HepG2 (cell line): ENCODE data around the gene SIK3.

ENCODE experiments used
- CEBPG ChIP-seq: IDR thresholded peaks from 2 replicates; pipeline ENCODE4 v1.6.1; 2016
- CTCF ChIP-seq: sonication (generic); formaldehyde crosslinking; IDR thresholded peaks from 2 replicates; pipeline ENCODE4 v1.5.0; 2020; ENCODE audit warnings: mild to moderate bottlenecking, missing genetic modification reagents, moderate library complexity
- ELF4 ChIP-seq: sonication (generic); formaldehyde crosslinking; IDR thresholded peaks from 2 replicates; pipeline ENCODE4 v1.5.0; 2020; ENCODE audit warnings: missing genetic modification reagents, mild to moderate bottlenecking, moderate library complexity, borderline replicate concordance
- HMGXB4 ChIP-seq, 2 experiments: sonication (generic) in 1 of 2; formaldehyde crosslinking in 1 of 2; IDR thresholded peaks; 2 replicates each; pipeline versions ENCODE4 v1.4.0 to v1.6.1; 2018 to 2020; ENCODE audit warnings: missing genetic modification reagents in 2 of 2, borderline replicate concordance in 1 of 2, low read depth in 1 of 2, mild to moderate bottlenecking in 1 of 2, missing biosample characterization in 1 of 2
- LCORL ChIP-seq, 2 experiments: fragments of 450-650 bp in 1 of 2; sonication (generic) in 1 of 2; formaldehyde crosslinking in 1 of 2; IDR thresholded peaks; 2 replicates each; pipeline versions ENCODE4 v1.5.0 to v1.6.1; 2017 to 2020; ENCODE audit warnings: antibody characterized with exemption in 1 of 2, missing genetic modification reagents in 1 of 2
- NFYB ChIP-seq: sonication (generic); formaldehyde crosslinking; IDR thresholded peaks from 2 replicates; pipeline ENCODE4 v1.4.0; 2020; ENCODE audit warnings: missing genetic modification reagents
- NR3C1 ChIP-seq: sonication (generic); formaldehyde crosslinking; IDR thresholded peaks from 2 replicates; pipeline ENCODE4 v1.4.0; 2020; ENCODE audit warnings: missing genetic modification reagents
- NRL ChIP-seq: sonication (generic); formaldehyde crosslinking; IDR thresholded peaks from 2 replicates; pipeline ENCODE4 v1.5.0; 2020; ENCODE audit warnings: missing genetic modification reagents, mild to moderate bottlenecking, moderate library complexity, borderline replicate concordance
- SUZ12 ChIP-seq: fragments of 150-350 bp; IDR thresholded peaks from 2 replicates; pipeline ENCODE4 v1.6.1; 2014; ENCODE audit warnings: low read depth, low read length
- ZBTB7A ChIP-seq: sonication (generic); formaldehyde crosslinking; IDR thresholded peaks from 2 replicates; pipeline ENCODE4 v1.8.0; 2022; ENCODE audit warnings: mild to moderate bottlenecking, missing genetic modification reagents
- ZNF768 ChIP-seq: sonication (generic); formaldehyde crosslinking; IDR thresholded peaks from 2 replicates; pipeline ENCODE4 v1.4.0; 2020; ENCODE audit warnings: missing genetic modification reagents
- TF ChIP-seq, protein P1 (sequence below): sonication (generic); formaldehyde crosslinking; IDR thresholded peaks from 2 replicates; pipeline ENCODE4 v1.4.0; 2020; ENCODE audit warnings: mild to moderate bottlenecking, missing genetic modification reagents

GRCh38 chr11:116955949-116956348, 142.3 kb downstream of the SIK3 start:
- TF ChIP-seq HMGXB4 (CRISPR knock-in tag; IDR thresholded peaks at IDR 0.05; ENCODE audit: borderline replicate concordance in 1 of 2, low read depth in 1 of 2) (no peak), CEBPG (CRISPR knock-in tag) (no peak), ZBTB7A (CRISPR knock-in tag) (no peak), SUZ12 (no peak), NFYB (CRISPR knock-in tag) (no peak), ZNF768 (CRISPR knock-in tag) (no peak), CTCF (no peak), NR3C1 (no peak), LCORL (IDR thresholded peaks at IDR 0.05) (no peak), LCORL (CRISPR knock-in tag; IDR thresholded peaks at IDR 0.05) (no peak), NRL (no peak), ELF4 (no peak)
- TF ChIP-seq, protein P1, sequence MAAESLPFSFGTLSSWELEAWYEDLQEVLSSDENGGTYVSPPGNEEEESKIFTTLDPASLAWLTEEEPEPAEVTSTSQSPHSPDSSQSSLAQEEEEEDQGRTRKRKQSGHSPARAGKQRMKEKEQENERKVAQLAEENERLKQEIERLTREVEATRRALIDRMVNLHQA (CRISPR knock-in tag) = no peak
